Panc1 (cell line): ENCODE data around the gene FARP1. TPM values are rescaled to one million over a fixed set of nuclear protein-coding genes. Genes with fewer than 3 reads are reported as not detected.

Source experiments
- ATAC-seq: fragments of 200-7000 bp; cut with Tn5 transposase; 2 replicates; pipeline ENCODE4 v1.9.1; 2020; ENCODE audit warnings: mild to moderate bottlenecking, moderate library complexity
- BruUV-seq: library from RNA; stranded (reverse); fragments of 400-500 nt; replicated peaks from 2 replicates; lab custom pipeline; 2021; lab: Mats Ljungman, UMichigan
- CTCF ChIA-PET: fragments of 300-600 bp; sonication (Branson Sonifier 250); formaldehyde crosslinking; loops from one replicate; lab custom pipeline; 2022; ENCODE audit warnings: antibody characterized with exemption; lab: Charles Lee
- POLR2A ChIA-PET: fragments of 300-600 bp; sonication (Branson Sonifier 250); formaldehyde crosslinking; loops from one replicate; lab custom pipeline; 2022; ENCODE audit warnings: antibody characterized with exemption; lab: Charles Lee
- DNase-seq: peaks from one replicate; pipeline ENCODE4 v3.0.0-alpha.2; 2010; ENCODE audit warnings: low read depth, low spot score
- H3K27ac ChIP-seq: 2 replicates; pipeline ENCODE4 v1.5.1; 2011; ENCODE audit warnings: mild to moderate bottlenecking, low read length, inconsistent platforms
- H3K27me3 ChIP-seq: fragments of 200-500 bp; sonication (Bioruptor generic); 2 replicates; pipeline ENCODE4 v1.6.0; 2014; ENCODE audit warnings: low read length, inconsistent platforms; ENCODE audit not compliant: control insufficient read depth, insufficient read depth
- H3K36me3 ChIP-seq: fragments of 200-500 bp; sonication (Bioruptor generic); 2 replicates; pipeline ENCODE4 v1.5.1; 2014; ENCODE audit warnings: inconsistent platforms, mild to moderate bottlenecking, low read length, moderate library complexity; ENCODE audit not compliant: control insufficient read depth, insufficient read depth
- H3K4me1 ChIP-seq: 2 replicates; pipeline ENCODE4 v1.5.1; 2011; ENCODE audit warnings: inconsistent platforms, mild to moderate bottlenecking, low read length, moderate library complexity; ENCODE audit not compliant: control insufficient read depth, insufficient read depth
- H3K4me3 ChIP-seq, 2 experiments: 2 replicates each; pipeline ENCODE4 v1.5.1; 2011 to 2012; ENCODE audit warnings: low read depth in 2 of 2, low read length in 2 of 2, mild to moderate bottlenecking in 2 of 2, inconsistent platforms in 1 of 2, moderate library complexity in 1 of 2
- H3K9me3 ChIP-seq: fragments of 200-500 bp; sonication (Bioruptor generic); 2 replicates; pipeline ENCODE4 v1.5.1; 2014; ENCODE audit warnings: low read depth, mild to moderate bottlenecking, inconsistent platforms, low read length, moderate library complexity; ENCODE audit not compliant: control insufficient read depth, insufficient read depth
- POLR2AphosphoS5 ChIP-seq: IDR thresholded peaks from 2 replicates; pipeline ENCODE4 v1.6.1; 2012; ENCODE audit warnings: mild to moderate bottlenecking, low read depth, low read length, moderate library complexity
- SIN3A ChIP-seq: IDR thresholded peaks from 2 replicates; pipeline ENCODE4 v1.6.1; 2012; ENCODE audit warnings: low read depth, mild to moderate bottlenecking, low read length, moderate library complexity, borderline replicate concordance; ENCODE audit not compliant: insufficient read depth
- TCF7L2 ChIP-seq: IDR thresholded peaks from 2 replicates; pipeline ENCODE4 v1.6.1; 2011; ENCODE audit warnings: mild to moderate bottlenecking, low read depth, low read length, inconsistent platforms
- in situ Hi-C: cut with HindIII; loops from 2 replicates; pipeline ENCODE4 v1.10.0; 2016; ENCODE audit warnings: low sequenced_read_pairs, low pct_unique_long_range_greater_than_20kb
- intact Hi-C: fragments of 100-400 bp; cut with micrococcal nuclease; formaldehyde crosslinking; loops from one replicate; pipeline ENCODE4 v1.10.0; 2022; ENCODE audit not compliant: unreplicated experiment
- total RNA-seq: library from RNA; stranded (reverse); gene quantifications from one replicate; pipeline ENCODE4 v1.2.1, GENCODE V29; 2021; ENCODE audit not compliant: unreplicated experiment
- TF ChIP-seq, protein P1 (sequence below), 2 experiments: IDR thresholded peaks; 2 replicates each; pipeline ENCODE4 v1.6.1; 2011 to 2012; ENCODE audit warnings: low read depth in 2 of 2, control low read depth in 1 of 2, low read length in 1 of 2, mild to moderate bottlenecking in 1 of 2, moderate library complexity in 1 of 2; ENCODE audit not compliant: insufficient read depth in 1 of 2
- TF ChIP-seq, protein P2 (sequence below): fragments of 450-650 bp; IDR thresholded peaks from 2 replicates; pipeline ENCODE4 v1.5.1; 2017; ENCODE audit warnings: mild to moderate bottlenecking

FARP1 gene
- total RNA-seq, 1 experiment from 2014 or later = 61.9 TPM

DNA sequence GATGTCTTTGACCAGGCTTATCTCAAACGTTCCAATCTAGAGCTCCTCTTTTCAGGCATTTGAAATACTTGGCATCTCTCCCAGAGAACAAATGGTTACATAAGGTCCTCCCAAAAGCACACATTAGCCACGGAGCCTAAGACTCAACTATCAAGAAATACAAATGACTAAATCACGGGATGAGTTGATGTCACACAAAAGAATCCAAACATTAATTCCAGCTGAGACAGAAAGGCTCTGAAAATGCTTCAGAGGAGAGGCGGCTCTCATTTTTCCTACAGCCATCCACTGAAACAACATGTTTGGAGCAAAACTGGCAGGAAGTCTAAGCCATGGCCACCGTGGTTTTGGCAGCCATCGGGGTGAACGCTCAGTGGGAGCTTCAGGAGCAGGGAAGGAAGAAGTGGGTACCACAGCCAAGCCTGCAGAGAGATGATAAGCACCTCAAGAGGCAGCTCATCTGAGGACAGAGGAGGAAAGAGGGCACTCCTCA is 311.5 kb downstream of the FARP1 start:
- ATAC-seq (no peak), DNase-seq (no peak)
- H3K27me3 ChIP-seq = no peaks in the 10 kb centered on the region
- intact Hi-C loops = no loop called here
- H3K27ac ChIP-seq = no peak overlapping the region
- in situ Hi-C loops = no loop called here
- BruUV-seq = no TSS peak
- H3K9me3 ChIP-seq = no peaks in the 10 kb centered on the region
- CTCF ChIA-PET = interaction anchor here (0.6 kb wide), 2 partner anchors 199 to 329 kb away, joined by 4 to 7 read pairs; no protein-coding TSS in a partner anchor
- peaks cover 2% of the 10 kb centered on the region; the same call in 1 of the 2 replicates for H3K36me3 ChIP-seq
- no peaks in the 10 kb centered on the region for H3K4me1 ChIP-seq
- POLR2A ChIA-PET = interaction anchor here (0.6 kb wide), 1 partner anchor 1694 kb away, joined by 3 read pairs; no protein-coding TSS in a partner anchor
- no peak for TF ChIP-seq POLR2AphosphoS5
- TF ChIP-seq, protein P1, sequence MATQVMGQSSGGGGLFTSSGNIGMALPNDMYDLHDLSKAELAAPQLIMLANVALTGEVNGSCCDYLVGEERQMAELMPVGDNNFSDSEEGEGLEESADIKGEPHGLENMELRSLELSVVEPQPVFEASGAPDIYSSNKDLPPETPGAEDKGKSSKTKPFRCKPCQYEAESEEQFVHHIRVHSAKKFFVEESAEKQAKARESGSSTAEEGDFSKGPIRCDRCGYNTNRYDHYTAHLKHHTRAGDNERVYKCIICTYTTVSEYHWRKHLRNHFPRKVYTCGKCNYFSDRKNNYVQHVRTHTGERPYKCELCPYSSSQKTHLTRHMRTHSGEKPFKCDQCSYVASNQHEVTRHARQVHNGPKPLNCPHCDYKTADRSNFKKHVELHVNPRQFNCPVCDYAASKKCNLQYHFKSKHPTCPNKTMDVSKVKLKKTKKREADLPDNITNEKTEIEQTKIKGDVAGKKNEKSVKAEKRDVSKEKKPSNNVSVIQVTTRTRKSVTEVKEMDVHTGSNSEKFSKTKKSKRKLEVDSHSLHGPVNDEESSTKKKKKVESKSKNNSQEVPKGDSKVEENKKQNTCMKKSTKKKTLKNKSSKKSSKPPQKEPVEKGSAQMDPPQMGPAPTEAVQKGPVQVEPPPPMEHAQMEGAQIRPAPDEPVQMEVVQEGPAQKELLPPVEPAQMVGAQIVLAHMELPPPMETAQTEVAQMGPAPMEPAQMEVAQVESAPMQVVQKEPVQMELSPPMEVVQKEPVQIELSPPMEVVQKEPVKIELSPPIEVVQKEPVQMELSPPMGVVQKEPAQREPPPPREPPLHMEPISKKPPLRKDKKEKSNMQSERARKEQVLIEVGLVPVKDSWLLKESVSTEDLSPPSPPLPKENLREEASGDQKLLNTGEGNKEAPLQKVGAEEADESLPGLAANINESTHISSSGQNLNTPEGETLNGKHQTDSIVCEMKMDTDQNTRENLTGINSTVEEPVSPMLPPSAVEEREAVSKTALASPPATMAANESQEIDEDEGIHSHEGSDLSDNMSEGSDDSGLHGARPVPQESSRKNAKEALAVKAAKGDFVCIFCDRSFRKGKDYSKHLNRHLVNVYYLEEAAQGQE (IDR thresholded peaks at IDR 0.05; ENCODE audit: insufficient read depth in 1 of 2, low read depth in 2 of 2, low read length in 1 of 2) = no peak
- TF ChIP-seq, protein P2, sequence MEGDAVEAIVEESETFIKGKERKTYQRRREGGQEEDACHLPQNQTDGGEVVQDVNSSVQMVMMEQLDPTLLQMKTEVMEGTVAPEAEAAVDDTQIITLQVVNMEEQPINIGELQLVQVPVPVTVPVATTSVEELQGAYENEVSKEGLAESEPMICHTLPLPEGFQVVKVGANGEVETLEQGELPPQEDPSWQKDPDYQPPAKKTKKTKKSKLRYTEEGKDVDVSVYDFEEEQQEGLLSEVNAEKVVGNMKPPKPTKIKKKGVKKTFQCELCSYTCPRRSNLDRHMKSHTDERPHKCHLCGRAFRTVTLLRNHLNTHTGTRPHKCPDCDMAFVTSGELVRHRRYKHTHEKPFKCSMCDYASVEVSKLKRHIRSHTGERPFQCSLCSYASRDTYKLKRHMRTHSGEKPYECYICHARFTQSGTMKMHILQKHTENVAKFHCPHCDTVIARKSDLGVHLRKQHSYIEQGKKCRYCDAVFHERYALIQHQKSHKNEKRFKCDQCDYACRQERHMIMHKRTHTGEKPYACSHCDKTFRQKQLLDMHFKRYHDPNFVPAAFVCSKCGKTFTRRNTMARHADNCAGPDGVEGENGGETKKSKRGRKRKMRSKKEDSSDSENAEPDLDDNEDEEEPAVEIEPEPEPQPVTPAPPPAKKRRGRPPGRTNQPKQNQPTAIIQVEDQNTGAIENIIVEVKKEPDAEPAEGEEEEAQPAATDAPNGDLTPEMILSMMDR = no peak
- TF ChIP-seq SIN3A = no peak
- no peak for TF ChIP-seq TCF7L2
- no peak overlapping the region for H3K4me3 ChIP-seq

DNA sequence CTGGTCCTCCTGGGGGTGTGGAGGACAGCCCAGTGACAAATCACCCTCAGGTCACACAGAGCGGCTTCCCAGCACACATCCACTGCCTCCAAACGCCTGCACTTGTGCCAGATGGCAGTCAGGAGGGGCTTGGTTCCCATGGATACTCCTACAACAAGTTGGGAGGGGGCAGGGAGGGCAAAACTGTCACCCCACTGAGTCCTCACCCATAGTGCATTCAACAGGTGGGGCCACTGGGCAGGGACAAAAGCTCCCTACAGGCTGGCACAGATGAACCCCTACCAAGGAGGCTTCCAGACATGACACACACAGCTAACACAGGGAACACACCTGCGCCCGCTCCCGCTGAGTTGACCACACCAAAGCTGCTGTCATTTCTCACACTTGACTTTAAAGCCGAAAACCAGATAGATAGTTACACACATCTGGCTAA is 313.5 kb downstream of the FARP1 start:
- intact Hi-C loops = no loop called here
- DNase-seq (no peak), ATAC-seq (no peak)
- Histone ChIP-seq H3K36me3 (peaks cover 2% of the 10 kb centered on the region; the same call in 1 of the 2 replicates), H3K27ac (no peak overlapping the region), H3K9me3 (no peaks in the 10 kb centered on the region), H3K27me3 (no peaks in the 10 kb centered on the region), H3K4me1 (no peaks in the 10 kb centered on the region), H3K4me3 (no peak overlapping the region)
- BruUV-seq = no TSS peak
- TF ChIP-seq, protein P2 = no peak
- TF ChIP-seq SIN3A = no peak
- no peak for TF ChIP-seq POLR2AphosphoS5
- TF ChIP-seq, protein P1 (IDR thresholded peaks at IDR 0.05; ENCODE audit: insufficient read depth in 1 of 2, low read depth in 2 of 2, low read length in 1 of 2) = no peak
- no peak for TF ChIP-seq TCF7L2
- in situ Hi-C loops = no loop called here
- CTCF ChIA-PET = no interaction called here
- POLR2A ChIA-PET = interaction anchor here (0.7 kb wide), 1 partner anchor 422 kb away, joined by 3 read pairs; no protein-coding TSS in a partner anchor
